Fibroblast of pulmonary artery (primary cell): Measurements from ENCODE around the gene ITPR1.
A peak's percentile ranks its signal among the peaks of the same experiment; 100 is the strongest.

Source experiments
- DNase-seq: peaks from one replicate; pipeline ENCODE4 v3.0.0-alpha.2; 2010; ENCODE audit warnings: low read depth
- H3K4me3 ChIP-seq: replicated peaks from 2 replicates; pipeline ENCODE4 v1.5.1; 2011; ENCODE audit warnings: low read depth, mild to moderate bottlenecking, control low read depth, low read length, moderate library complexity
- CTCF ChIP-seq: IDR thresholded peaks from 2 replicates; pipeline ENCODE4 v1.5.1; 2011; ENCODE audit warnings: mild to moderate bottlenecking, control low read depth, low read length, inconsistent platforms; ENCODE audit errors: missing control alignments

ITPR1 gene

GRCh38 chr3:4570840-4571621 is 77.9 kb downstream of the ITPR1 start:
- no peak overlapping the region for H3K4me3 ChIP-seq
- no peak for DNase-seq
- no peak for TF ChIP-seq CTCF

- DNase-seq = peak; percentile 21
- peak; percentile 23 for TF ChIP-seq CTCF
- H3K4me3 ChIP-seq = no peak overlapping the region
Measured at GRCh38 chr3:4571690-4572334, 78.7 kb downstream of the ITPR1 start.

- TF ChIP-seq CTCF = no peak
- no peak for DNase-seq
- H3K4me3 ChIP-seq = no peak overlapping the region
Measured at GRCh38 chr3:4573153-4573552, 80.0 kb downstream of the ITPR1 start.

GRCh38 chr3:4574426-4574965 is 81.3 kb downstream of the ITPR1 start:
- no peak for TF ChIP-seq CTCF
- no peak overlapping the region for H3K4me3 ChIP-seq
- no peak for DNase-seq

GRCh38 chr3:4575381-4575780 is 82.2 kb downstream of the ITPR1 start:
- TF ChIP-seq CTCF = no peak
- no peak overlapping the region for H3K4me3 ChIP-seq
- DNase-seq = peak; percentile 43

GRCh38 chr3:4577721-4578120 is 84.6 kb downstream of the ITPR1 start:
- no peak for DNase-seq
- no peak for TF ChIP-seq CTCF
- H3K4me3 ChIP-seq = no peak overlapping the region
